NCI-H82 treated with DMSO at 0.1 percent for 48 hours (cell line): ENCODE measurements around the gene CWC25.
A peak's percentile ranks its signal among the peaks of the same experiment; 100 is the strongest.
"Not testable (repeated sequence)": the region's sequence is repeated elsewhere in the genome, so short reads cannot be mapped to it uniquely, and the experiment has no call there.

Experiments
- DNase-seq: peaks from one replicate; lab custom pipeline; 2025; ENCODE audit not compliant: unreplicated experiment; lab: John Stamatoyannopoulos, UW

CWC25 gene

GRCh38 chr17:38790148-38790707, 34.9 kb downstream of the CWC25 start:
- DNase-seq = peak; percentile 12

GRCh38 chr17:38789185-38789584, 35.9 kb downstream of the CWC25 start:
- peak; percentile 99 for DNase-seq

GRCh38 chr17:38787999-38788398, 37.1 kb downstream of the CWC25 start:
- not testable (repeated sequence) for DNase-seq

GRCh38 chr17:38786372-38786771, 38.7 kb downstream of the CWC25 start:
- DNase-seq = no peak

GRCh38 chr17:38783227-38783626, 41.9 kb downstream of the CWC25 start:
- DNase-seq = no peak

- DNase-seq = no peak
Observed at GRCh38 chr17:38779965-38780752, 45.0 kb downstream of the CWC25 start.

- no peak for DNase-seq
Observed at GRCh38 chr17:38777641-38778250, 47.4 kb downstream of the CWC25 start.

GRCh38 chr17:38773258-38773657, 51.9 kb downstream of the CWC25 start:
- no peak for DNase-seq

GRCh38 chr17:38768417-38768816, 56.7 kb downstream of the CWC25 start:
- no peak for DNase-seq

- DNase-seq = no peak
Observed at GRCh38 chr17:38766341-38766740, 58.8 kb downstream of the CWC25 start.

GRCh38 chr17:38762231-38762630, 62.9 kb downstream of the CWC25 start:
- no peak for DNase-seq

GRCh38 chr17:38761612-38762011, 63.5 kb downstream of the CWC25 start:
- peak; percentile 57 for DNase-seq

- DNase-seq = no peak
Observed at GRCh38 chr17:38753071-38753506, 72.0 kb downstream of the CWC25 start.

GRCh38 chr17:38752308-38753070, 72.6 kb downstream of the CWC25 start, which contains the start of gene PSMB3:
Gene PSMB3 (plus strand): TSS chr17:38752741. CDS start chr17:38752827, 86 bp downstream.
- DNase-seq = peak; percentile 100

- peak; percentile 56 for DNase-seq
Observed at GRCh38 chr17:38751808-38752307, 73.3 kb downstream of the CWC25 start.

GRCh38 chr17:38751144-38751807, 73.8 kb downstream of the CWC25 start:
- peak; percentile 32 for DNase-seq
